HEK293 (cell line): ENCODE measurements around the gene PDPK1.

ENCODE experiments used
- GLI4 ChIP-seq: fragments of 450-650 bp; formaldehyde crosslinking; IDR thresholded peaks from 2 replicates; pipeline ENCODE4 v1.5.1; 2016; ENCODE audit warnings: missing biosample characterization, missing genetic modification characterization
- HOXC10 ChIP-seq: sonication (generic); formaldehyde crosslinking; IDR thresholded peaks from 2 replicates; pipeline ENCODE4 v1.8.1; 2023; ENCODE audit warnings: mild to moderate bottlenecking, missing genetic modification reagents
- ZBTB21 ChIP-seq: fragments of 450-650 bp; formaldehyde crosslinking; IDR thresholded peaks from 2 replicates; pipeline ENCODE4 v1.5.1; 2017; ENCODE audit warnings: missing biosample characterization, missing genetic modification characterization
- ZBTB7A ChIP-seq: fragments of 450-650 bp; formaldehyde crosslinking; IDR thresholded peaks from 2 replicates; pipeline ENCODE4 v1.5.1; 2016; ENCODE audit warnings: low read depth, missing biosample characterization, missing genetic modification characterization
- ZEB2 ChIP-seq: fragments of 450-650 bp; formaldehyde crosslinking; IDR thresholded peaks from 2 replicates; pipeline ENCODE4 v1.5.1; 2016; ENCODE audit warnings: missing biosample characterization, missing genetic modification characterization
- ZFP41 ChIP-seq: fragments of 450-650 bp; formaldehyde crosslinking; IDR thresholded peaks from 2 replicates; pipeline ENCODE4 v1.5.1; 2016; ENCODE audit warnings: missing biosample characterization, missing genetic modification characterization, borderline replicate concordance
- ZNF121 ChIP-seq: fragments of 450-650 bp; formaldehyde crosslinking; IDR thresholded peaks from 2 replicates; pipeline ENCODE4 v1.5.1; 2016; ENCODE audit warnings: missing biosample characterization, missing genetic modification characterization
- ZNF324 ChIP-seq: fragments of 450-650 bp; formaldehyde crosslinking; IDR thresholded peaks from 2 replicates; pipeline ENCODE4 v1.5.1; 2016; ENCODE audit warnings: missing biosample characterization, missing genetic modification characterization
- ZNF350 ChIP-seq: fragments of 450-650 bp; formaldehyde crosslinking; IDR thresholded peaks from 2 replicates; pipeline ENCODE4 v1.5.0; 2017; ENCODE audit warnings: missing biosample characterization, mild to moderate bottlenecking, missing genetic modification characterization
- ZNF600 ChIP-seq: fragments of 450-650 bp; formaldehyde crosslinking; IDR thresholded peaks from 2 replicates; pipeline ENCODE4 v1.5.1; 2016; ENCODE audit warnings: missing biosample characterization, missing genetic modification characterization
- ZNF701 ChIP-seq: fragments of 450-650 bp; formaldehyde crosslinking; IDR thresholded peaks from 2 replicates; pipeline ENCODE4 v1.5.1; 2016; ENCODE audit warnings: missing biosample characterization, missing genetic modification characterization
- ZNF776 ChIP-seq: fragments of 450-650 bp; formaldehyde crosslinking; IDR thresholded peaks from 2 replicates; pipeline ENCODE4 v1.5.0; 2017; ENCODE audit warnings: missing biosample characterization, missing genetic modification characterization, borderline replicate concordance
- ZNF837 ChIP-seq: fragments of 450-650 bp; formaldehyde crosslinking; IDR thresholded peaks from 2 replicates; pipeline ENCODE4 v1.5.1; 2016; ENCODE audit warnings: missing biosample characterization, missing genetic modification characterization
- TF ChIP-seq, protein P1 (sequence below): fragments of 450-650 bp; formaldehyde crosslinking; IDR thresholded peaks from 2 replicates; pipeline ENCODE4 v1.5.1; 2016; ENCODE audit warnings: missing biosample characterization, missing genetic modification characterization, low read depth
- TF ChIP-seq, protein P2 (sequence below): fragments of 450-650 bp; formaldehyde crosslinking; IDR thresholded peaks from 2 replicates; pipeline ENCODE4 v1.5.1; 2016; ENCODE audit warnings: missing biosample characterization, missing genetic modification characterization
- TF ChIP-seq, protein P3 (sequence below): fragments of 450-650 bp; formaldehyde crosslinking; IDR thresholded peaks from 2 replicates; pipeline ENCODE4 v1.5.1; 2016; ENCODE audit warnings: missing biosample characterization, missing genetic modification characterization
- TF ChIP-seq, protein P4 (sequence below): fragments of 450-650 bp; formaldehyde crosslinking; IDR thresholded peaks from 2 replicates; pipeline ENCODE4 v1.5.1; 2016; ENCODE audit warnings: missing biosample characterization, missing genetic modification characterization
- TF ChIP-seq, protein P5 (sequence below): fragments of 450-650 bp; formaldehyde crosslinking; conservative IDR thresholded peaks from 2 replicates; pipeline ENCODE4 v1.5.1; 2016; ENCODE audit warnings: low read depth, missing biosample characterization, missing genetic modification characterization
- TF ChIP-seq, protein P6 (sequence below): fragments of 450-650 bp; formaldehyde crosslinking; IDR thresholded peaks from 2 replicates; pipeline ENCODE4 v1.5.1; 2016; ENCODE audit warnings: missing biosample characterization, missing genetic modification characterization
- TF ChIP-seq, protein P7 (sequence below): IDR thresholded peaks from 2 replicates; pipeline ENCODE4 v1.6.1; 2011; ENCODE audit warnings: mild to moderate bottlenecking, low read depth, low read length, borderline replicate concordance

PDPK1 gene

DNA sequence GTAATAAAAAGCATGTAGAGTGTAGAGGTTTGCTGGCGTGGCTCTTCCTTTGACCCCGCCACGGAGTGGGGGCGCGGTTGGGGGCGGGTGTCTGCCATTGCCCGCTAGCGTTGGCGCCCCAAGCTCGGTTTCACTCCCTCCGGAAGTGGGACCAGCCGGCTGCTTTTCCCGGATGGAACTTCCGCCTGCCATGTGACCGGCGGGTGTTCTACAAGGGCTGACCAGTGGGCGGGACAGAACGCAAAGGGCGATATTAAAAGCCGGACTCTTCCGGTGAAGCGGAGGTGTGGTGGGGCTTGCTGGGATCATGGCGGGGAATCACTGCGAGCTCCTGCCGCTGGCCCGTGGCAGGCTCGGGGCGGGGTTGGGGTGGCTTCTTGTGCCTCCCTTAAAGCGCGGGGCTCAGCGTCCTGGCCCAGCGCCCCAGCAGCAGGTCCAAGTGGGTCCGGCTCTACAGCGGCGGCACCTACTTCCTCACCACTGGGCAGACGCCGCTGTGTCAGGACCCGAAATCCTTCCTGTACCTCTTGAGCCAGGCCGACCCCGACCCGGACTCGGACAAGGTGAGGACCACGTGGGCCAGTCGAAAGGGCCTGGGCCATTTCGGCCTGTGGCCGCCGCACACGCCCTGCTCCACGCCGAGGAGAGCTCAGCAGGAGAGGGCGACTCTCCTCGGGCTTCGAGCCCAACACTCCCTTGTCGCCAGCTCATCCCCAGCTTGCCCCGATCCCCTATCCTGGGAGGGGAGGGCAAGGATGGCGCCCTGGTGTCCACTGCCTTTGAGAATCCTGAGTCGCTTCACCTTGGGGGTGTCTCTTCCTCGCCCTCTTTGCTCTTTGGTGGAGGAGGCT is 65.6 kb downstream of the PDPK1 start (continued):
- TF ChIP-seq, protein P1, sequence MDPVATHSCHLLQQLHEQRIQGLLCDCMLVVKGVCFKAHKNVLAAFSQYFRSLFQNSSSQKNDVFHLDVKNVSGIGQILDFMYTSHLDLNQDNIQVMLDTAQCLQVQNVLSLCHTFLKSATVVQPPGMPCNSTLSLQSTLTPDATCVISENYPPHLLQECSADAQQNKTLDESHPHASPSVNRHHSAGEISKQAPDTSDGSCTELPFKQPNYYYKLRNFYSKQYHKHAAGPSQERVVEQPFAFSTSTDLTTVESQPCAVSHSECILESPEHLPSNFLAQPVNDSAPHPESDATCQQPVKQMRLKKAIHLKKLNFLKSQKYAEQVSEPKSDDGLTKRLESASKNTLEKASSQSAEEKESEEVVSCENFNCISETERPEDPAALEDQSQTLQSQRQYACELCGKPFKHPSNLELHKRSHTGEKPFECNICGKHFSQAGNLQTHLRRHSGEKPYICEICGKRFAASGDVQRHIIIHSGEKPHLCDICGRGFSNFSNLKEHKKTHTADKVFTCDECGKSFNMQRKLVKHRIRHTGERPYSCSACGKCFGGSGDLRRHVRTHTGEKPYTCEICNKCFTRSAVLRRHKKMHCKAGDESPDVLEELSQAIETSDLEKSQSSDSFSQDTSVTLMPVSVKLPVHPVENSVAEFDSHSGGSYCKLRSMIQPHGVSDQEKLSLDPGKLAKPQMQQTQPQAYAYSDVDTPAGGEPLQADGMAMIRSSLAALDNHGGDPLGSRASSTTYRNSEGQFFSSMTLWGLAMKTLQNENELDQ (tag by site-specific recombination): no peak
- TF ChIP-seq, protein P2, sequence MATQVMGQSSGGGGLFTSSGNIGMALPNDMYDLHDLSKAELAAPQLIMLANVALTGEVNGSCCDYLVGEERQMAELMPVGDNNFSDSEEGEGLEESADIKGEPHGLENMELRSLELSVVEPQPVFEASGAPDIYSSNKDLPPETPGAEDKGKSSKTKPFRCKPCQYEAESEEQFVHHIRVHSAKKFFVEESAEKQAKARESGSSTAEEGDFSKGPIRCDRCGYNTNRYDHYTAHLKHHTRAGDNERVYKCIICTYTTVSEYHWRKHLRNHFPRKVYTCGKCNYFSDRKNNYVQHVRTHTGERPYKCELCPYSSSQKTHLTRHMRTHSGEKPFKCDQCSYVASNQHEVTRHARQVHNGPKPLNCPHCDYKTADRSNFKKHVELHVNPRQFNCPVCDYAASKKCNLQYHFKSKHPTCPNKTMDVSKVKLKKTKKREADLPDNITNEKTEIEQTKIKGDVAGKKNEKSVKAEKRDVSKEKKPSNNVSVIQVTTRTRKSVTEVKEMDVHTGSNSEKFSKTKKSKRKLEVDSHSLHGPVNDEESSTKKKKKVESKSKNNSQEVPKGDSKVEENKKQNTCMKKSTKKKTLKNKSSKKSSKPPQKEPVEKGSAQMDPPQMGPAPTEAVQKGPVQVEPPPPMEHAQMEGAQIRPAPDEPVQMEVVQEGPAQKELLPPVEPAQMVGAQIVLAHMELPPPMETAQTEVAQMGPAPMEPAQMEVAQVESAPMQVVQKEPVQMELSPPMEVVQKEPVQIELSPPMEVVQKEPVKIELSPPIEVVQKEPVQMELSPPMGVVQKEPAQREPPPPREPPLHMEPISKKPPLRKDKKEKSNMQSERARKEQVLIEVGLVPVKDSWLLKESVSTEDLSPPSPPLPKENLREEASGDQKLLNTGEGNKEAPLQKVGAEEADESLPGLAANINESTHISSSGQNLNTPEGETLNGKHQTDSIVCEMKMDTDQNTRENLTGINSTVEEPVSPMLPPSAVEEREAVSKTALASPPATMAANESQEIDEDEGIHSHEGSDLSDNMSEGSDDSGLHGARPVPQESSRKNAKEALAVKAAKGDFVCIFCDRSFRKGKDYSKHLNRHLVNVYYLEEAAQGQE (tag by site-specific recombination): peak; percentile 67; the same call in 1 of the 2 replicates
- TF ChIP-seq HOXC10 (CRISPR knock-in tag) (0 out of 2 replicates have a peak, but pooled peaks have one; percentile 61), ZNF121 (tag by site-specific recombination) (no peak), ZBTB21 (peak; percentile 77), ZFP41 (tag by site-specific recombination) (no peak), ZNF776 (tag by site-specific recombination) (no peak), GLI4 (tag by site-specific recombination) (0 out of 2 replicates have a peak, but pooled peaks have one; percentile 53), ZEB2 (tag by site-specific recombination) (peak; percentile 89), ZBTB7A (tag by site-specific recombination) (peak; percentile 83), ZNF600 (tag by site-specific recombination) (peak; percentile 82), ZNF837 (no peak), ZNF701 (tag by site-specific recombination) (no peak), ZNF350 (no peak), ZNF324 (tag by site-specific recombination) (peak; percentile 97)
- TF ChIP-seq, protein P3, sequence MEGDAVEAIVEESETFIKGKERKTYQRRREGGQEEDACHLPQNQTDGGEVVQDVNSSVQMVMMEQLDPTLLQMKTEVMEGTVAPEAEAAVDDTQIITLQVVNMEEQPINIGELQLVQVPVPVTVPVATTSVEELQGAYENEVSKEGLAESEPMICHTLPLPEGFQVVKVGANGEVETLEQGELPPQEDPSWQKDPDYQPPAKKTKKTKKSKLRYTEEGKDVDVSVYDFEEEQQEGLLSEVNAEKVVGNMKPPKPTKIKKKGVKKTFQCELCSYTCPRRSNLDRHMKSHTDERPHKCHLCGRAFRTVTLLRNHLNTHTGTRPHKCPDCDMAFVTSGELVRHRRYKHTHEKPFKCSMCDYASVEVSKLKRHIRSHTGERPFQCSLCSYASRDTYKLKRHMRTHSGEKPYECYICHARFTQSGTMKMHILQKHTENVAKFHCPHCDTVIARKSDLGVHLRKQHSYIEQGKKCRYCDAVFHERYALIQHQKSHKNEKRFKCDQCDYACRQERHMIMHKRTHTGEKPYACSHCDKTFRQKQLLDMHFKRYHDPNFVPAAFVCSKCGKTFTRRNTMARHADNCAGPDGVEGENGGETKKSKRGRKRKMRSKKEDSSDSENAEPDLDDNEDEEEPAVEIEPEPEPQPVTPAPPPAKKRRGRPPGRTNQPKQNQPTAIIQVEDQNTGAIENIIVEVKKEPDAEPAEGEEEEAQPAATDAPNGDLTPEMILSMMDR (tag by site-specific recombination): peak; percentile 66
- TF ChIP-seq, protein P4, sequence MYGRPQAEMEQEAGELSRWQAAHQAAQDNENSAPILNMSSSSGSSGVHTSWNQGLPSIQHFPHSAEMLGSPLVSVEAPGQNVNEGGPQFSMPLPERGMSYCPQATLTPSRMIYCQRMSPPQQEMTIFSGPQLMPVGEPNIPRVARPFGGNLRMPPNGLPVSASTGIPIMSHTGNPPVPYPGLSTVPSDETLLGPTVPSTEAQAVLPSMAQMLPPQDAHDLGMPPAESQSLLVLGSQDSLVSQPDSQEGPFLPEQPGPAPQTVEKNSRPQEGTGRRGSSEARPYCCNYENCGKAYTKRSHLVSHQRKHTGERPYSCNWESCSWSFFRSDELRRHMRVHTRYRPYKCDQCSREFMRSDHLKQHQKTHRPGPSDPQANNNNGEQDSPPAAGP: peak; percentile 94
- TF ChIP-seq, protein P5, sequence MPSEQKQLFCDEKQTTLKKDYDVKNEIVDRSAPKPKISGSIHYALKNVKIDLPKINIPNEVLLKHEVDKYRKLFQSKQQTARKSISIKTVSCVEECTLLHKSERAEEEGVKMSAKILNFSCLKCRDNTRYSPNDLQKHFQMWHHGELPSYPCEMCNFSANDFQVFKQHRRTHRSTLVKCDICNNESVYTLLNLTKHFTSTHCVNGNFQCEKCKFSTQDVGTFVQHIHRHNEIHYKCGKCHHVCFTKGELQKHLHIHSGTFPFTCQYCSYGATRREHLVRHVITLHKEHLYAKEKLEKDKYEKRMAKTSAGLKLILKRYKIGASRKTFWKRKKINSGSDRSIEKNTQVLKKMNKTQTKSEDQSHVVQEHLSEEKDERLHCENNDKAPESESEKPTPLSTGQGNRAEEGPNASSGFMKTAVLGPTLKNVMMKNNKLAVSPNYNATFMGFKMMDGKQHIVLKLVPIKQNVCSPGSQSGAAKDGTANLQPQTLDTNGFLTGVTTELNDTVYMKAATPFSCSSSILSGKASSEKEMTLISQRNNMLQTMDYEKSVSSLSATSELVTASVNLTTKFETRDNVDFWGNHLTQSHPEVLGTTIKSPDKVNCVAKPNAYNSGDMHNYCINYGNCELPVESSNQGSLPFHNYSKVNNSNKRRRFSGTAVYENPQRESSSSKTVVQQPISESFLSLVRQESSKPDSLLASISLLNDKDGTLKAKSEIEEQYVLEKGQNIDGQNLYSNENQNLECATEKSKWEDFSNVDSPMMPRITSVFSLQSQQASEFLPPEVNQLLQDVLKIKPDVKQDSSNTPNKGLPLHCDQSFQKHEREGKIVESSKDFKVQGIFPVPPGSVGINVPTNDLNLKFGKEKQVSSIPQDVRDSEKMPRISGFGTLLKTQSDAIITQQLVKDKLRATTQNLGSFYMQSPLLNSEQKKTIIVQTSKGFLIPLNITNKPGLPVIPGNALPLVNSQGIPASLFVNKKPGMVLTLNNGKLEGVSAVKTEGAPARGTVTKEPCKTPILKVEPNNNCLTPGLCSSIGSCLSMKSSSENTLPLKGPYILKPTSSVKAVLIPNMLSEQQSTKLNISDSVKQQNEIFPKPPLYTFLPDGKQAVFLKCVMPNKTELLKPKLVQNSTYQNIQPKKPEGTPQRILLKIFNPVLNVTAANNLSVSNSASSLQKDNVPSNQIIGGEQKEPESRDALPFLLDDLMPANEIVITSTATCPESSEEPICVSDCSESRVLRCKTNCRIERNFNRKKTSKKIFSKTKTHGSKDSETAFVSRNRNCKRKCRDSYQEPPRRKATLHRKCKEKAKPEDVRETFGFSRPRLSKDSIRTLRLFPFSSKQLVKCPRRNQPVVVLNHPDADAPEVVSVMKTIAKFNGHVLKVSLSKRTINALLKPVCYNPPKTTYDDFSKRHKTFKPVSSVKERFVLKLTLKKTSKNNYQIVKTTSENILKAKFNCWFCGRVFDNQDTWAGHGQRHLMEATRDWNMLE (tag by site-specific recombination): peak; percentile 95
- TF ChIP-seq, protein P6, sequence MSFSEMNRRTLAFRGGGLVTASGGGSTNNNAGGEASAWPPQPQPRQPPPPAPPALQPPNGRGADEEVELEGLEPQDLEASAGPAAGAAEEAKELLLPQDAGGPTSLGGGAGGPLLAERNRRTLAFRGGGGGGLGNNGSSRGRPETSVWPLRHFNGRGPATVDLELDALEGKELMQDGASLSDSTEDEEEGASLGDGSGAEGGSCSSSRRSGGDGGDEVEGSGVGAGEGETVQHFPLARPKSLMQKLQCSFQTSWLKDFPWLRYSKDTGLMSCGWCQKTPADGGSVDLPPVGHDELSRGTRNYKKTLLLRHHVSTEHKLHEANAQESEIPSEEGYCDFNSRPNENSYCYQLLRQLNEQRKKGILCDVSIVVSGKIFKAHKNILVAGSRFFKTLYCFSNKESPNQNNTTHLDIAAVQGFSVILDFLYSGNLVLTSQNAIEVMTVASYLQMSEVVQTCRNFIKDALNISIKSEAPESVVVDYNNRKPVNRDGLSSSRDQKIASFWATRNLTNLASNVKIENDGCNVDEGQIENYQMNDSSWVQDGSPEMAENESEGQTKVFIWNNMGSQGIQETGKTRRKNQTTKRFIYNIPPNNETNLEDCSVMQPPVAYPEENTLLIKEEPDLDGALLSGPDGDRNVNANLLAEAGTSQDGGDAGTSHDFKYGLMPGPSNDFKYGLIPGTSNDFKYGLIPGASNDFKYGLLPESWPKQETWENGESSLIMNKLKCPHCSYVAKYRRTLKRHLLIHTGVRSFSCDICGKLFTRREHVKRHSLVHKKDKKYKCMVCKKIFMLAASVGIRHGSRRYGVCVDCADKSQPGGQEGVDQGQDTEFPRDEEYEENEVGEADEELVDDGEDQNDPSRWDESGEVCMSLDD (tag by site-specific recombination): peak; percentile 97
- TF ChIP-seq, protein P7, sequence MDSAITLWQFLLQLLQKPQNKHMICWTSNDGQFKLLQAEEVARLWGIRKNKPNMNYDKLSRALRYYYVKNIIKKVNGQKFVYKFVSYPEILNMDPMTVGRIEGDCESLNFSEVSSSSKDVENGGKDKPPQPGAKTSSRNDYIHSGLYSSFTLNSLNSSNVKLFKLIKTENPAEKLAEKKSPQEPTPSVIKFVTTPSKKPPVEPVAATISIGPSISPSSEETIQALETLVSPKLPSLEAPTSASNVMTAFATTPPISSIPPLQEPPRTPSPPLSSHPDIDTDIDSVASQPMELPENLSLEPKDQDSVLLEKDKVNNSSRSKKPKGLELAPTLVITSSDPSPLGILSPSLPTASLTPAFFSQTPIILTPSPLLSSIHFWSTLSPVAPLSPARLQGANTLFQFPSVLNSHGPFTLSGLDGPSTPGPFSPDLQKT: no peak
